ENCODE results near the gene RAB10. TPM values are rescaled to one million over a fixed set of nuclear protein-coding genes. Genes with fewer than 3 reads are reported as not detected.
"Not testable (repeated sequence)": the region's sequence is repeated elsewhere in the genome, so short reads cannot be mapped to it uniquely, and the experiment has no call there.

RAB10 gene
- total RNA-seq, 1 donor from 2014 or later = 238 TPM

GRCh38 chr2:26086155-26086637 lies 52.3 kb downstream of the RAB10 start:
- H3K36me3 ChIP-seq = peaks cover 14% of the 10 kb centered on the region
- no peak overlapping the region for H3K27ac Mint-ChIP-seq
- peaks cover 18% of the 10 kb centered on the region for H3K36me3 Mint-ChIP-seq
- H3K9me3 Mint-ChIP-seq = peaks cover 17% of the 10 kb centered on the region
- H3K27me3 Mint-ChIP-seq (ENCODE audit: insufficient read depth, low read depth) = no peaks in the 10 kb centered on the region
- H3K4me2 ChIP-seq = no peak overlapping the region
- H3K4me1 ChIP-seq = peaks cover 6% of the 10 kb centered on the region
- peaks cover 58% of the 10 kb centered on the region for H4K20me1 ChIP-seq (ENCODE audit: low read depth)
- H3K27me3 ChIP-seq = no peaks in the 10 kb centered on the region
- H3K27ac ChIP-seq = no peak overlapping the region
- peaks cover 94% of the 10 kb centered on the region for H3K79me2 ChIP-seq (ENCODE audit: low read depth)
- TF ChIP-seq CTCF (IDR thresholded peaks at IDR 0.05) = no peak
- no peak for TF ChIP-seq EZH2phosphoT487 (IDR thresholded peaks at IDR 0.05)
- no peak for TF ChIP-seq EZH2 (IDR thresholded peaks at IDR 0.05)
- no peak for DNase-seq (ENCODE audit: low spot score)
- H3K9me3 ChIP-seq (ENCODE audit: low read depth) = peaks cover 5% of the 10 kb centered on the region
- H3K4me3 Mint-ChIP-seq = no peak overlapping the region
- no peak overlapping the region for H3K9ac ChIP-seq
- no peak overlapping the region for H3K4me3 ChIP-seq
- H3F3A ChIP-seq (ENCODE audit: low read depth) = peaks cover 31% of the 10 kb centered on the region
- H2AFZ ChIP-seq (replicated peaks) = no peak overlapping the region
- no peaks in the 10 kb centered on the region for H3K4me1 Mint-ChIP-seq

- Histone ChIP-seq H3K4me1 (peaks cover 6% of the 10 kb centered on the region), H3K4me3 (no peak overlapping the region), H3K9ac (no peak overlapping the region), H3F3A (ENCODE audit: low read depth) (peaks cover 31% of the 10 kb centered on the region), H3K4me2 (no peak overlapping the region), H3K27ac (no peak overlapping the region), H3K36me3 (peaks cover 11% of the 10 kb centered on the region), H2AFZ (replicated peaks) (no peak overlapping the region), H3K9me3 (ENCODE audit: low read depth) (peaks cover 3% of the 10 kb centered on the region), H3K79me2 (ENCODE audit: low read depth) (peaks cover 94% of the 10 kb centered on the region), H4K20me1 (ENCODE audit: low read depth) (peaks cover 63% of the 10 kb centered on the region), H3K27me3 (no peaks in the 10 kb centered on the region)
- Mint-ChIP-seq H3K36me3 (peaks cover 14% of the 10 kb centered on the region), H3K27ac (no peak overlapping the region), H3K4me1 (no peaks in the 10 kb centered on the region), H3K9me3 (peaks cover 12% of the 10 kb centered on the region), H3K4me3 (no peak overlapping the region), H3K27me3 (ENCODE audit: insufficient read depth, low read depth) (no peaks in the 10 kb centered on the region)
- no peak for DNase-seq (ENCODE audit: low spot score)
- TF ChIP-seq CTCF (IDR thresholded peaks at IDR 0.05) (no peak), EZH2 (IDR thresholded peaks at IDR 0.05) (no peak), EZH2phosphoT487 (IDR thresholded peaks at IDR 0.05) (no peak)
Measured at GRCh38 chr2:26086779-26087178, 52.9 kb downstream of the RAB10 start.

- Mint-ChIP-seq H3K4me3 (no peak overlapping the region), H3K9me3 (peaks cover 6% of the 10 kb centered on the region), H3K4me1 (no peaks in the 10 kb centered on the region), H3K27me3 (ENCODE audit: insufficient read depth, low read depth) (no peaks in the 10 kb centered on the region), H3K36me3 (peaks cover 16% of the 10 kb centered on the region), H3K27ac (no peak overlapping the region)
- H3F3A ChIP-seq (ENCODE audit: low read depth) = peaks cover 31% of the 10 kb centered on the region
- DNase-seq (ENCODE audit: low spot score) = peak; percentile 47
- no peak overlapping the region for H3K27ac ChIP-seq
- H3K4me3 ChIP-seq = no peak overlapping the region
- H3K9ac ChIP-seq = no peak overlapping the region
- H3K27me3 ChIP-seq = no peaks in the 10 kb centered on the region
- H3K9me3 ChIP-seq (ENCODE audit: low read depth) = no peaks in the 10 kb centered on the region
- H3K4me1 ChIP-seq = peaks cover under 1% of the 10 kb centered on the region
- no peak overlapping the region for H3K4me2 ChIP-seq
- peaks cover 74% of the 10 kb centered on the region for H4K20me1 ChIP-seq (ENCODE audit: low read depth)
- no peaks in the 10 kb centered on the region for H3K36me3 ChIP-seq
- no peak overlapping the region for H2AFZ ChIP-seq (replicated peaks)
- TF ChIP-seq EZH2phosphoT487 (IDR thresholded peaks at IDR 0.05) (no peak), CTCF (IDR thresholded peaks at IDR 0.05) (peak; percentile 75), EZH2 (IDR thresholded peaks at IDR 0.05) (no peak)
- peaks cover 94% of the 10 kb centered on the region for H3K79me2 ChIP-seq (ENCODE audit: low read depth)
Measured at GRCh38 chr2:26088038-26088643, 54.3 kb downstream of the RAB10 start.

GRCh38 chr2:26088931-26089330 lies 55.0 kb downstream of the RAB10 start:
- not testable (repeated sequence) for H3K27me3 Mint-ChIP-seq (ENCODE audit: insufficient read depth, low read depth); H3K4me3 ChIP-seq; H3K27me3 ChIP-seq; H3K27ac Mint-ChIP-seq; H3K9me3 ChIP-seq (ENCODE audit: low read depth); H3K4me1 Mint-ChIP-seq; H3K9me3 Mint-ChIP-seq; H3K9ac ChIP-seq; H2AFZ ChIP-seq (replicated peaks); H3K36me3 ChIP-seq; H3K4me1 ChIP-seq; H3K4me2 ChIP-seq; H3K27ac ChIP-seq; DNase-seq (ENCODE audit: low spot score); H3K4me3 Mint-ChIP-seq
- Histone ChIP-seq H4K20me1 (ENCODE audit: low read depth) (peaks cover 73% of the 10 kb centered on the region), H3K79me2 (ENCODE audit: low read depth) (peaks cover 94% of the 10 kb centered on the region), H3F3A (ENCODE audit: low read depth) (peaks cover 27% of the 10 kb centered on the region)
- H3K36me3 Mint-ChIP-seq = peaks cover 18% of the 10 kb centered on the region
